ENCODE measurements around the gene CALML5. TPM values are rescaled to one million over a fixed set of nuclear protein-coding genes. Genes with fewer than 3 reads are reported as not detected.

The CALML5 gene
- total RNA-seq, 1 experiment from 2014 or later = not detected

- no peak overlapping the region for H2AFZ ChIP-seq (ENCODE audit: low read depth, low read length, poor library complexity, severe bottlenecking)
- no TSS peak for BruUV-seq (replicated peaks)
- H3K4me3 ChIP-seq (replicated peaks in 1 of 2; ENCODE audit: low read depth in 1 of 2, low read length in 2 of 2) = no peak overlapping the region
- no peaks in the 10 kb centered on the region for H3K4me1 ChIP-seq (ENCODE audit: control insufficient read depth in 1 of 2, insufficient read depth in 2 of 2, low read length in 2 of 2)
- no peaks in the 10 kb centered on the region for H3K9me2 ChIP-seq (ENCODE audit: insufficient read depth)
- TF ChIP-seq, protein P1, sequence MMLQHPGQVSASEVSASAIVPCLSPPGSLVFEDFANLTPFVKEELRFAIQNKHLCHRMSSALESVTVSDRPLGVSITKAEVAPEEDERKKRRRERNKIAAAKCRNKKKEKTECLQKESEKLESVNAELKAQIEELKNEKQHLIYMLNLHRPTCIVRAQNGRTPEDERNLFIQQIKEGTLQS (IDR thresholded peaks at IDR 0.05) = no peak
- TF ChIP-seq POLR2A (IDR thresholded peaks at IDR 0.05; ENCODE audit: borderline replicate concordance, extremely low read depth, insufficient read depth, insufficient read length) (no peak), SRF (IDR thresholded peaks at IDR 0.05; ENCODE audit: low read depth) (no peak), CBX3 (IDR thresholded peaks at IDR 0.05; ENCODE audit: low read depth) (no peak), ELF1 (IDR thresholded peaks at IDR 0.05; ENCODE audit: borderline replicate concordance, low read depth) (no peak), ZNF274 (IDR thresholded peaks at IDR 0.05; ENCODE audit: low read depth, low read length) (no peak), MAX (IDR thresholded peaks at IDR 0.05) (no peak), SIN3A (IDR thresholded peaks at IDR 0.05; ENCODE audit: low read depth) (no peak), EZH2phosphoT487 (IDR thresholded peaks at IDR 0.05; ENCODE audit: borderline replicate concordance) (no peak), ZFX (IDR thresholded peaks at IDR 0.05) (no peak), JUND (IDR thresholded peaks at IDR 0.05) (no peak), EGR1 (IDR thresholded peaks at IDR 0.05; ENCODE audit: low read depth) (no peak), POLR2AphosphoS5 (IDR thresholded peaks at IDR 0.05; ENCODE audit: low read depth, low read length) (no peak), REST (IDR thresholded peaks at IDR 0.05; ENCODE audit: low read depth) (no peak), FOSL1 (IDR thresholded peaks at IDR 0.05; ENCODE audit: low read depth) (no peak), TCF7L2 (IDR thresholded peaks at IDR 0.05; ENCODE audit: borderline replicate concordance, extremely low read depth, insufficient read depth, insufficient read length) (no peak), CEBPB (IDR thresholded peaks at IDR 0.05; ENCODE audit: low read depth) (no peak), SP1 (IDR thresholded peaks at IDR 0.05; ENCODE audit: low read depth) (no peak)
- TF ChIP-seq, protein P2, sequence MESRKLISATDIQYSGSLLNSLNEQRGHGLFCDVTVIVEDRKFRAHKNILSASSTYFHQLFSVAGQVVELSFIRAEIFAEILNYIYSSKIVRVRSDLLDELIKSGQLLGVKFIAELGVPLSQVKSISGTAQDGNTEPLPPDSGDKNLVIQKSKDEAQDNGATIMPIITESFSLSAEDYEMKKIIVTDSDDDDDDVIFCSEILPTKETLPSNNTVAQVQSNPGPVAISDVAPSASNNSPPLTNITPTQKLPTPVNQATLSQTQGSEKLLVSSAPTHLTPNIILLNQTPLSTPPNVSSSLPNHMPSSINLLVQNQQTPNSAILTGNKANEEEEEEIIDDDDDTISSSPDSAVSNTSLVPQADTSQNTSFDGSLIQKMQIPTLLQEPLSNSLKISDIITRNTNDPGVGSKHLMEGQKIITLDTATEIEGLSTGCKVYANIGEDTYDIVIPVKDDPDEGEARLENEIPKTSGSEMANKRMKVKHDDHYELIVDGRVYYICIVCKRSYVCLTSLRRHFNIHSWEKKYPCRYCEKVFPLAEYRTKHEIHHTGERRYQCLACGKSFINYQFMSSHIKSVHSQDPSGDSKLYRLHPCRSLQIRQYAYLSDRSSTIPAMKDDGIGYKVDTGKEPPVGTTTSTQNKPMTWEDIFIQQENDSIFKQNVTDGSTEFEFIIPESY (IDR thresholded peaks at IDR 0.05; ENCODE audit: extremely low read depth, insufficient replicate concordance, low read length) = no peak
- TF ChIP-seq, protein P3, sequence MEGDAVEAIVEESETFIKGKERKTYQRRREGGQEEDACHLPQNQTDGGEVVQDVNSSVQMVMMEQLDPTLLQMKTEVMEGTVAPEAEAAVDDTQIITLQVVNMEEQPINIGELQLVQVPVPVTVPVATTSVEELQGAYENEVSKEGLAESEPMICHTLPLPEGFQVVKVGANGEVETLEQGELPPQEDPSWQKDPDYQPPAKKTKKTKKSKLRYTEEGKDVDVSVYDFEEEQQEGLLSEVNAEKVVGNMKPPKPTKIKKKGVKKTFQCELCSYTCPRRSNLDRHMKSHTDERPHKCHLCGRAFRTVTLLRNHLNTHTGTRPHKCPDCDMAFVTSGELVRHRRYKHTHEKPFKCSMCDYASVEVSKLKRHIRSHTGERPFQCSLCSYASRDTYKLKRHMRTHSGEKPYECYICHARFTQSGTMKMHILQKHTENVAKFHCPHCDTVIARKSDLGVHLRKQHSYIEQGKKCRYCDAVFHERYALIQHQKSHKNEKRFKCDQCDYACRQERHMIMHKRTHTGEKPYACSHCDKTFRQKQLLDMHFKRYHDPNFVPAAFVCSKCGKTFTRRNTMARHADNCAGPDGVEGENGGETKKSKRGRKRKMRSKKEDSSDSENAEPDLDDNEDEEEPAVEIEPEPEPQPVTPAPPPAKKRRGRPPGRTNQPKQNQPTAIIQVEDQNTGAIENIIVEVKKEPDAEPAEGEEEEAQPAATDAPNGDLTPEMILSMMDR (IDR thresholded peaks at IDR 0.05 in 2 of 3, conservative IDR thresholded peaks at IDR 0.05 in 1 of 3; ENCODE audit: borderline replicate concordance in 1 of 3, insufficient read depth in 1 of 3, low read depth in 2 of 3, low read length in 2 of 3) = no peak
- H3K79me2 ChIP-seq (ENCODE audit: insufficient read depth, low read length) = no peaks in the 10 kb centered on the region
- POLR2A ChIA-PET = no interaction called here
- H4K20me1 ChIP-seq (ENCODE audit: insufficient read depth) = no peaks in the 10 kb centered on the region
- intact Hi-C loops (cut with micrococcal nuclease) = no loop called here
- no peaks in the 10 kb centered on the region for H3K9me3 ChIP-seq (ENCODE audit: control insufficient read depth in 1 of 2, insufficient read depth in 1 of 2, low read depth in 1 of 2, low read length in 2 of 2)
- RAD21 ChIA-PET (ENCODE audit: low non-redundant PET in 1 of 2, low total read pairs in 2 of 2, uncharacterized antibody in 2 of 2, unreplicated experiment in 2 of 2) = no interaction called here
- no peak overlapping the region for H3K27ac ChIP-seq (ENCODE audit: low read depth, low read length)
- DNase-seq (ENCODE audit: low read depth, low spot score) (no peak), ATAC-seq (no peak)
- peaks cover 27 to 37% of the 10 kb centered on the region in 2 experiments for H3K36me3 ChIP-seq (ENCODE audit: control insufficient read depth in 1 of 2, insufficient read depth in 2 of 2, low read length in 2 of 2)
- CTCF ChIA-PET = no interaction called here
- H3K4me2 ChIP-seq (ENCODE audit: low read length) = no peak overlapping the region
- no peaks in the 10 kb centered on the region for H3K27me3 ChIP-seq (ENCODE audit: insufficient read depth, low read length)
- H3K9ac ChIP-seq (ENCODE audit: low read length) = no peak overlapping the region
Measured at GRCh38 chr10:5458425-5458824, 40.9 kb downstream of the CALML5 start.

Measured in HCT116 (cell line).